GM18505 (cell line): ENCODE measurements around the gene TMEM47.

ENCODE experiments used
- ATAC-seq: cut with Tn5 transposase; IDR thresholded peaks from one replicate; pipeline ENCODE4 v1.9.1; 2021; ENCODE audit not compliant: unreplicated experiment
- POLR2A ChIP-seq: IDR thresholded peaks from 4 replicates; pipeline ENCODE4 v1.6.1; 2011; ENCODE audit warnings: borderline replicate concordance; ENCODE audit not compliant: insufficient read depth, insufficient read length; ENCODE audit errors: extremely low read depth

TMEM47 gene

GRCh38 chrX:34656842-34657725 lies at the start of gene TMEM47:
Gene TMEM47, minus strand, starts transcription at chrX:34657285. Its CDS starts 256 bp downstream, at chrX:34657029.
- ATAC-seq, result no peak
- no peak for TF ChIP-seq POLR2A

DNA sequence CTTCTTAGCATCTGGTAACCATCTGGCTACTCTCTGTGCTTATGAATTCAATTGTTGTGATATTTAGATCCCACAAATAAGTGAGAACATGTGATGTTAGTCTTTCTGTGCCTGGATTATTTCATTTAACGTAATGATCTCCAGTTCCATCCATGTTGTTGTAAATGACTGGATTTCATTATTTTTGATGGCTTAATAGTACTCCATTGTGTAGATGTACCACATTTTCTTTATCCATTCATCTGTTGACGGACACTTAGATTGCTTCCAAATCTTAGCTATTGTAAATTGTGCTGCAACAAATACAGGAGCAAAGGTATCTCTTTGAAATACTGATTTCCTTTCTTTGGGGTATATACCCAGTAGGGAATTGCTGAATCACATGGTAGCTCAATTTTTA lies 30.0 kb upstream of the TMEM47 start:
- ATAC-seq, result no peak
- no peak for TF ChIP-seq POLR2A

- no peak for ATAC-seq
Observed at GRCh38 chrX:34659575-34659974, 2.5 kb upstream of the TMEM47 start.

DNA sequence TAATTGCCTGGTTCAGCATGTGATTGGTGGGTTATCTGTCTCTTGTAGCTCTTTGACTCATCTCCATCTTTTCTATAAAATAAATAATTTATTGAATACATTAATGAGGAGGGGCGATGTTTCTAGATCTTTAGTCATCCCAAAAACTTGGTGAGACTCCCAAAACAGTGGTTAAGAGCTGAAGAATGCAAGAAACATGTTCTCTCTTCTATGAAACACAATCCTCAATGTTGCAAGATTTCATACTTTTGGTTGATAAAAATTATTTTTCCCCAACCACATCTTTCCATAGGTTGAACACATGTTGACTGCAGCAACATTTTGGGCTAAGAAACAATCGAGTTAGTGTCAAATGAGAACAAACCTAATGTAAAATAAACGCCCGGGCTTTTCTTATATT lies 1.2 kb upstream of the TMEM47 start:
- no peak for ATAC-seq
- no peak for TF ChIP-seq POLR2A

More at GRCh38 chrX:34659575-34659974, 2.5 kb upstream of the TMEM47 start:
- TF ChIP-seq POLR2A, result no peak

GRCh38 chrX:34657726-34658070 lies 613 bp upstream of the TMEM47 start:
- ATAC-seq, result no peak
- no peak for TF ChIP-seq POLR2A

DNA sequence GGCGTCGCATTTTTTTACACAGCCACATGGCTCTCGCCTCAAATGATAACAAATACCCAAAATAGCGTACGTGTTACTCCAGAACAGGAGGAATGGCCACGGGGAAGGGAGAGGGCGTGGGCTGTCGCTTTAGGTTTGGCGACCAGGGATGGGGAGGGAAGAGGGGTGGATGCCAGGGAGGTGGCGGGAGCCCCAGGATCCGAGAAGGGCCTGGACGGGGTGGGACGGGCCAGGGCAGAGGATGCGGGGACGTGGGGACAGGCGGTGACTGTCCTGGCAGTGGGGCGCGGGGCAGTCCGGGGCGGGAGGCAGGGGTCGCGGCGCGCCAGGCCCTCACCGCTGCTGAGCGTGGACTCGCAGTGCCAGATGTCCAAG lies 631 bp downstream of the TMEM47 start:
- TF ChIP-seq POLR2A, result no peak
- no peak for ATAC-seq

GRCh38 chrX:34655501-34656455 lies 1.3 kb downstream of the TMEM47 start:
- no peak for TF ChIP-seq POLR2A
- ATAC-seq, result no peak

DNA sequence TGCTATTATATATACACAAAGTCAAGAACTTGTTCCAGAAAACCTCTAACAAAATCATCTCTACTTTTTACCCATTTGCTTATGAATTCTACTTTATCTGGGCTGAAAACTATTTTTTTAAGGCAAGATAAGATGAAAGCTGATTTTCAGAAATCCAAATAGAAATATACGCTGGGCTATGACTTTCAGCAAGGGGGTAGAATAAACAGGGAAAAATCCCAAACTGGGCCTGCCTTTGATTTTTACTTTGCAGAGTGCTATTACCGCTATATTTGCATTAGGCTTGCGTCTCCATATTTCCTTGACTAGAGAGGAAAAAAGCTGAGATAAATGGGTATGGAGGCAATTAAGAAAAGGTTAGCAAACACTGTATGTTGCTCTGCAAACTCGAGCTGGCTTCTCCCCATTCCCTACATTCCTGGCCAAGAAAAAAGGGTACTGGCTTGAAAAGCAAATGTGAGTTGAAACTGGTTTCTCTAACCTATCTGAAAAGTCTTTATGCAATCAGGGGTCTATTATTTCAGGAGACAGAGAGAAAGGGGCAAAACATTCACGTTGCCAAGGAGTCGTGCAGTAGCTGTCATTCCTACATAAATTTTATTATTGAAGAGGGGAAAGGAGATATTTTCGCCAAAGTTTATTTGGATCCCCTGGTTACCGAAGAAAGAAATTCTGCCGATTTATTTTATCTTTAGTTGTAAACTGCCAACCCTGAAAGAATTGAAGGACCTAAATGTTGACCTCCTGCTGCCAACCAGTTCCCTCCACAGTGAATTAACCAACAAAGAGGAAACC lies 2.2 kb downstream of the TMEM47 start:
- ATAC-seq, result no peak
- TF ChIP-seq POLR2A, result no peak

GRCh38 chrX:34653811-34654210 lies 3.3 kb downstream of the TMEM47 start:
- no peak for TF ChIP-seq POLR2A
- no peak for ATAC-seq

- TF ChIP-seq POLR2A, result no peak
- no peak for ATAC-seq
Observed at GRCh38 chrX:34642849-34643248, 14.2 kb downstream of the TMEM47 start.

DNA sequence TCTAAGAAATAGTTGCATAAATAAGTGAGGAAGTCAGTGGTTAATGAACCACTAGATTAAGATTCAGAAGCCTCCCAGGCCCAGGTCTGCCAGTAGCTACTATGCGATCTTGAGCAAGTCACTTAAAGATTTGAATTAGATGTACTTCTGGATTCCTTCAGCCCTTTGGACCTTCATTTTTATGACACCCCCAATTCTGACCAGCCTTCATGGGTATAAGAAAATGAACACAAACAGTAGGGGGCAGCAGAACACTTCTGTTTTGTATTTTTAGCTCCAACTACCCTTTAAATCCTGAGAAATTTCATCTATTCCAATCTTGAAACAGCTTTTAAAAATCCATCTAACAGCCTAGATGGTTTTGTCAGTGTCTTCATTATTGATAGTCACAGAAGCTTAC lies 19.0 kb downstream of the TMEM47 start:
- ATAC-seq, result no peak
- TF ChIP-seq POLR2A, result no peak

- ATAC-seq, result no peak
Observed at GRCh38 chrX:34634349-34634748, 22.7 kb downstream of the TMEM47 start.

GRCh38 chrX:34632384-34632783 lies 24.7 kb downstream of the TMEM47 start:
- no peak for ATAC-seq

More at GRCh38 chrX:34634349-34634748, 22.7 kb downstream of the TMEM47 start:
- no peak for TF ChIP-seq POLR2A

More at GRCh38 chrX:34632384-34632783, 24.7 kb downstream of the TMEM47 start:
- no peak for TF ChIP-seq POLR2A
